T-cell (primary cell): ENCODE results near the gene C5orf15. TPM values are rescaled to one million over a fixed set of nuclear protein-coding genes. Genes with fewer than 3 reads are reported as not detected.
A peak's percentile ranks its signal among the peaks of the same experiment; 100 is the strongest.

Experiments used
- ATAC-seq, 4 experiments: fragments of 200-7000 bp in 3 of 4; fragments of 150-1000 bp in 1 of 4; cut with Tn5 transposase; replicated peaks in 1 of 4; 1 replicate in 3 of 4; 2 replicates in 1 of 4; pipeline ENCODE4 v1.10.0; 2021; ENCODE audit warnings: moderate library complexity in 3 of 4, mild to moderate bottlenecking in 2 of 4, moderate number of reproducible peaks in 1 of 4
- CTCF ChIA-PET, 2 donors: fragments of 300-600 bp; sonication (Branson Sonifier 250); formaldehyde crosslinking; loops; one replicate each; lab custom pipeline; 2022; ENCODE audit warnings: antibody characterized with exemption in 2 of 2; lab: Charles Lee
- POLR2A ChIA-PET, 2 donors: fragments of 300-600 bp; sonication (Branson Sonifier 250); formaldehyde crosslinking; loops; one replicate each; lab custom pipeline; 2022; ENCODE audit warnings: antibody characterized with exemption in 2 of 2; lab: Charles Lee
- DNase-seq, 35 experiments: peaks; one replicate each; pipeline versions ENCODE4 v3.0.0 to v3.0.0-alpha.2; 2013 to 2023
- H3K27ac ChIP-seq: one replicate; pipeline ENCODE4 v1.5.1; 2013; ENCODE audit warnings: low read length
- H3K27me3 ChIP-seq, 2 experiments: replicated peaks in 1 of 2; 1 replicate in 1 of 2; 2 replicates in 1 of 2; pipeline versions ENCODE4 v1.6.1 to v1.7.0; 2013; ENCODE audit warnings: low read length in 1 of 2, mixed read lengths in 1 of 2; ENCODE audit not compliant: control insufficient read depth in 2 of 2, insufficient read depth in 2 of 2; ENCODE audit errors: extremely low read depth in 1 of 2
- H3K36me3 ChIP-seq, 2 donors: 1 replicate in 1 of 2; 2 replicates in 1 of 2; pipeline versions ENCODE4 v1.6.1 to v1.7.0; 2013; ENCODE audit warnings: low read length in 1 of 2; ENCODE audit not compliant: control insufficient read depth in 2 of 2, insufficient read depth in 1 of 2; ENCODE audit errors: extremely low read depth in 1 of 2
- H3K4me1 ChIP-seq, 2 experiments: 1 replicate in 1 of 2; 2 replicates in 1 of 2; pipeline versions ENCODE4 v1.6.1 to v1.7.0; 2013; ENCODE audit warnings: low read length in 2 of 2, mixed read lengths in 1 of 2; ENCODE audit not compliant: insufficient read depth in 2 of 2, control insufficient read depth in 1 of 2; ENCODE audit errors: extremely low read depth in 1 of 2
- H3K4me3 ChIP-seq, 2 donors: 1 replicate in 1 of 2; 2 replicates in 1 of 2; pipeline versions ENCODE4 v1.5.1 to v1.7.0; 2013; ENCODE audit warnings: mild to moderate bottlenecking in 2 of 2, low read length in 1 of 2, moderate library complexity in 1 of 2; ENCODE audit not compliant: control insufficient read depth in 1 of 2; ENCODE audit errors: extremely low read depth in 1 of 2
- H3K9me3 ChIP-seq: 2 replicates; pipeline ENCODE4 v1.7.0; 2013
- H3K27ac Mint-ChIP-seq, 2 donors: one replicate each; pipeline ENCODE4 v1.8.0; 2020 to 2021; ENCODE audit warnings: mild to moderate bottlenecking in 2 of 2, mixed read lengths in 2 of 2
- H3K27me3 Mint-ChIP-seq, 2 donors: one replicate each; pipeline ENCODE4 v1.8.0; 2021 to 2022; ENCODE audit warnings: mixed read lengths in 2 of 2
- H3K36me3 Mint-ChIP-seq: one replicate; pipeline ENCODE4 v1.8.0; 2021; ENCODE audit warnings: mixed read lengths
- H3K4me1 Mint-ChIP-seq, 3 donors: one replicate each; pipeline ENCODE4 v1.8.0; 2020 to 2022; ENCODE audit warnings: mixed read lengths in 3 of 3, mild to moderate bottlenecking in 1 of 3
- H3K4me3 Mint-ChIP-seq, 3 donors: one replicate each; pipeline ENCODE4 v1.8.0; 2020 to 2022; ENCODE audit warnings: mild to moderate bottlenecking in 3 of 3, mixed read lengths in 3 of 3, moderate library complexity in 3 of 3
- H3K9me3 Mint-ChIP-seq, 3 donors: one replicate each; pipeline ENCODE4 v1.8.0; 2020 to 2022; ENCODE audit warnings: mixed read lengths in 3 of 3
- WGBS: methylation state at CpG from one replicate; pipeline ENCODE4 v1.1.5; 2013; ENCODE audit warnings: missing lambda C conversion rate; ENCODE audit not compliant: insufficient coverage; 5-methylcytosine and 5-hydroxymethylcytosine counted together
- total RNA-seq, 35 experiments: library from RNA in 6 of 35; stranded (reverse) in 6 of 35; fragments of 120-200 nt in 1 of 35; gene quantifications; one replicate each; pipeline versions ENCODE4 v1.2.1 to v1.2.4 and lab custom pipeline; 2013 to 2026

The C5orf15 gene
- total RNA-seq, 5 donors from 2014 or later (not counting 1 experiment from before 2014, with no cell fraction given) = 12.6 to 14.7 (median 14.5) TPM

- 85% methylated on average over 5 of the region's 19 CpGs for WGBS
- no peak overlapping the region for H3K27ac Mint-ChIP-seq
- no peaks in the 10 kb centered on the region for H3K9me3 ChIP-seq
- no peaks in the 10 kb centered on the region for H3K36me3 Mint-ChIP-seq
- H3K27me3 ChIP-seq = peaks cover 0 to 17% of the 10 kb centered on the region in 2 experiments
- H3K4me1 ChIP-seq = no peaks in the 10 kb centered on the region
- peaks cover 3 to 11% of the 10 kb centered on the region in 2 donors for H3K27me3 Mint-ChIP-seq
- ChIA-PET CTCF (no interaction called here), POLR2A (no interaction called here)
- H3K4me3 Mint-ChIP-seq = no peak overlapping the region
- no peaks in the 10 kb centered on the region for H3K36me3 ChIP-seq
- no peaks in the 10 kb centered on the region for H3K9me3 Mint-ChIP-seq
- no peak overlapping the region for H3K4me3 ChIP-seq
- no peak for ATAC-seq
- no peaks in the 10 kb centered on the region for H3K4me1 Mint-ChIP-seq
- peak in 9 of 35 experiments; percentile 13 to 50 (median 19) for DNase-seq
- H3K27ac ChIP-seq = no peak overlapping the region
Measured at GRCh38 chr5:133944263-133945185, 23.9 kb downstream of the C5orf15 start.

- H3K9me3 Mint-ChIP-seq = no peaks in the 10 kb centered on the region
- no peak overlapping the region for H3K27ac ChIP-seq
- H3K27me3 ChIP-seq = peaks cover 0 to 17% of the 10 kb centered on the region in 2 experiments
- ChIA-PET CTCF (no interaction called here), POLR2A (no interaction called here)
- no peaks in the 10 kb centered on the region for H3K36me3 ChIP-seq
- no peak for DNase-seq
- peaks cover 3 to 11% of the 10 kb centered on the region in 2 donors for H3K27me3 Mint-ChIP-seq
- no peak for ATAC-seq
- no peaks in the 10 kb centered on the region for H3K4me1 ChIP-seq
- H3K9me3 ChIP-seq = no peaks in the 10 kb centered on the region
- H3K4me3 ChIP-seq = no peak overlapping the region
- H3K36me3 Mint-ChIP-seq = no peaks in the 10 kb centered on the region
- H3K4me3 Mint-ChIP-seq = no peak overlapping the region
- no peak overlapping the region for H3K27ac Mint-ChIP-seq
- WGBS = 100% methylated on average over 4 of the region's 7 CpGs
- no peaks in the 10 kb centered on the region for H3K4me1 Mint-ChIP-seq
Measured at GRCh38 chr5:133943475-133943817, 25.0 kb downstream of the C5orf15 start.

GRCh38 chr5:133942614-133943474 is 25.6 kb downstream of the C5orf15 start:
- peaks cover 0 to 17% of the 10 kb centered on the region in 2 experiments for H3K27me3 ChIP-seq
- POLR2A ChIA-PET = no interaction called here
- H3K27ac Mint-ChIP-seq = no peak overlapping the region
- CTCF ChIA-PET = no interaction called here
- peaks cover 3 to 11% of the 10 kb centered on the region in 2 donors for H3K27me3 Mint-ChIP-seq
- H3K4me3 Mint-ChIP-seq = no peak overlapping the region
- no peak overlapping the region for H3K4me3 ChIP-seq
- no peaks in the 10 kb centered on the region for H3K36me3 Mint-ChIP-seq
- no peak overlapping the region for H3K27ac ChIP-seq
- 78% methylated on average over 7 of the region's 11 CpGs for WGBS
- no peaks in the 10 kb centered on the region for H3K9me3 ChIP-seq
- H3K36me3 ChIP-seq = no peaks in the 10 kb centered on the region
- DNase-seq = no peak
- no peak for ATAC-seq
- H3K4me1 Mint-ChIP-seq = no peaks in the 10 kb centered on the region
- no peaks in the 10 kb centered on the region for H3K9me3 Mint-ChIP-seq
- no peaks in the 10 kb centered on the region for H3K4me1 ChIP-seq

GRCh38 chr5:133941456-133942196 is 26.8 kb downstream of the C5orf15 start:
- H3K27me3 Mint-ChIP-seq = peaks cover 3 to 11% of the 10 kb centered on the region in 2 donors
- no peaks in the 10 kb centered on the region for H3K9me3 Mint-ChIP-seq
- H3K27me3 ChIP-seq = peaks cover 0 to 17% of the 10 kb centered on the region in 2 experiments
- H3K4me1 Mint-ChIP-seq = peaks cover 0 to 4% (median 0%) of the 10 kb centered on the region in 3 donors
- DNase-seq = no peak
- H3K36me3 Mint-ChIP-seq = no peaks in the 10 kb centered on the region
- 100% methylated on average over 3 of the region's 8 CpGs for WGBS
- no peak overlapping the region for H3K4me3 Mint-ChIP-seq
- no peaks in the 10 kb centered on the region for H3K9me3 ChIP-seq
- ChIA-PET CTCF (no interaction called here), POLR2A (no interaction called here)
- H3K4me3 ChIP-seq = no peak overlapping the region
- no peaks in the 10 kb centered on the region for H3K4me1 ChIP-seq
- no peak overlapping the region for H3K27ac ChIP-seq
- H3K36me3 ChIP-seq = no peaks in the 10 kb centered on the region
- no peak overlapping the region for H3K27ac Mint-ChIP-seq
- no peak for ATAC-seq

DNA sequence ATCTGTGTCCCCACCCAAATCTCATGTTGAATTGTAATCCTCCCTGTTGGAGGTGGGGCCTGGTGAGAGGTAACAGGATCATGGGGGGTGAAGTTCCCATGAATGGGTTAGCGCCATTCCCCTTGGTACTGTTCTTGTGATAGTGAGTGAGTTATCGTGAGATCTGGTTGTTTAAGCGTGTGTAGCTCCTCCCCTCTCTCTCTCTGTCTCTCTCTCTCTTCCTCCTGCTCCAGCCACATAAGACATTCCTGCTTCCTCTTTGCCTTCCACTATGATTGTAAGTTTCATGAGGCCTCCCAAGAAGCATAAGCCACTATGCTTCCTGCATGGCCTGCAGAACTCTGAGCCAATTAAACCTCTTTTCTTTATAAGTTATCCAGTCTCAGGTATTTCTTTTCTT is 28.8 kb downstream of the C5orf15 start:
- Histone ChIP-seq H3K4me3 (no peak overlapping the region), H3K27ac (no peak overlapping the region), H3K9me3 (no peaks in the 10 kb centered on the region), H3K27me3 (peaks cover 0 to 31% of the 10 kb centered on the region in 2 experiments), H3K36me3 (no peaks in the 10 kb centered on the region), H3K4me1 (no peaks in the 10 kb centered on the region)
- no peak overlapping the region for H3K4me3 Mint-ChIP-seq
- peaks cover 3 to 9% of the 10 kb centered on the region in 2 donors for H3K27me3 Mint-ChIP-seq
- no peak overlapping the region for H3K27ac Mint-ChIP-seq
- H3K36me3 Mint-ChIP-seq = no peaks in the 10 kb centered on the region
- ATAC-seq (no peak), DNase-seq (no peak)
- ChIA-PET CTCF (interaction anchor here in 1 of 2 donors (0.6 kb wide), 1 partner anchor 22 kb away, joined by 10 read pairs; no protein-coding TSS in a partner anchor), POLR2A (no interaction called here)
- WGBS = no CpG with 5 or more reads among the region's 3 CpGs
- H3K9me3 Mint-ChIP-seq = no peaks in the 10 kb centered on the region
- peaks cover 0 to 5% (median 0%) of the 10 kb centered on the region in 3 donors for H3K4me1 Mint-ChIP-seq

DNA sequence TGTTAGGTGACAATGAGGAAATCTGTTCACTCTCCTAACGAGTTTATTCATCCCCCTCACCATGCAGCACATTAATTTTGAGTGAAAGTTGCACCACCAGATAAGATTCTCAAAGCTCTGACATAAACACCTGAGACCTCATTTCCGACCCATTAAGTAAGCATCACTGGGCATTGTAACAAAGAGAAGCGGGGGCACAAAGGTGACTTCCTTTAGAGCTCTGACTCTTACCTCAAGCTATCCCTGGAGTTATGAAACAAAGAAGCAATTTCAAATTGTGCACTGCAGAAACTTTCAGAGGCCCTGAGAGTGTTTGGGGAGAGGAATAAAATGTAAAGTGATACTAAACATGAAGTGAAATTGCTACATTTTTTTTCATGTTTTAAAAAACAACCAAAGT is 29.5 kb downstream of the C5orf15 start:
- H3K9me3 Mint-ChIP-seq = no peaks in the 10 kb centered on the region
- H3K4me1 Mint-ChIP-seq = peaks cover 0 to 8% (median 0%) of the 10 kb centered on the region in 3 donors
- CTCF ChIA-PET = no interaction called here
- POLR2A ChIA-PET = interaction anchor here in 1 of 2 donors (0.5 kb wide), 1 partner anchor 22 kb away, joined by 3 read pairs; no protein-coding TSS in a partner anchor
- no CpG with 5 or more reads among the region's 3 CpGs for WGBS
- H3K9me3 ChIP-seq = no peaks in the 10 kb centered on the region
- peaks cover 3 to 4% of the 10 kb centered on the region in 2 donors for H3K27me3 Mint-ChIP-seq
- no peak for ATAC-seq
- H3K36me3 Mint-ChIP-seq = no peaks in the 10 kb centered on the region
- H3K27ac ChIP-seq = no peak overlapping the region
- H3K4me1 ChIP-seq = no peaks in the 10 kb centered on the region
- no peak overlapping the region for H3K4me3 ChIP-seq
- H3K36me3 ChIP-seq = no peaks in the 10 kb centered on the region
- no peak for DNase-seq
- no peak overlapping the region for H3K4me3 Mint-ChIP-seq
- no peak overlapping the region for H3K27ac Mint-ChIP-seq
- peaks cover 0 to 30% of the 10 kb centered on the region in 2 experiments for H3K27me3 ChIP-seq
